Chondrocyte (in vitro differentiated cells): ENCODE results near the gene TBX3. TPM values are rescaled to one million over a fixed set of nuclear protein-coding genes. Genes with fewer than 3 reads are reported as not detected.

ENCODE experiments used
- DNase-seq: peaks from one replicate; pipeline ENCODE4 v3.0.0; 2021; ENCODE audit warnings: mixed read lengths, low spot score
- H3K27ac Mint-ChIP-seq: one replicate; pipeline ENCODE4 v1.8.0; 2021; ENCODE audit warnings: mild to moderate bottlenecking, moderate library complexity, mixed read lengths; ENCODE audit not compliant: unreplicated experiment
- H3K27me3 Mint-ChIP-seq: 2 replicates; pipeline ENCODE4 v1.8.0; 2021; ENCODE audit warnings: low read depth, mixed read lengths
- H3K36me3 Mint-ChIP-seq: 2 replicates; pipeline ENCODE4 v1.8.0; 2021; ENCODE audit warnings: low read depth, mixed read lengths
- H3K4me1 Mint-ChIP-seq: 2 replicates; pipeline ENCODE4 v1.8.0; 2021; ENCODE audit warnings: low read depth, mild to moderate bottlenecking, mixed read lengths
- H3K4me3 Mint-ChIP-seq: one replicate; pipeline ENCODE4 v1.8.0; 2021; ENCODE audit warnings: mild to moderate bottlenecking, moderate library complexity, mixed read lengths; ENCODE audit not compliant: unreplicated experiment
- H3K9me3 Mint-ChIP-seq: 2 replicates; pipeline ENCODE4 v1.8.0; 2021; ENCODE audit warnings: low read depth, mixed read lengths
- CTCF ChIP-seq: fragments of 200-600 bp; sonication (generic); IDR thresholded peaks from 2 replicates; pipeline ENCODE4 v1.5.0; 2021; ENCODE audit warnings: antibody characterized with exemption, mild to moderate bottlenecking, moderate library complexity
- total RNA-seq: library from RNA; stranded (reverse); gene quantifications from 3 replicates; pipeline ENCODE4 v1.2.1, GENCODE V29; 2021

The TBX3 gene
- total RNA-seq, 1 donor from 2014 or later = 2.5 TPM

GRCh38 chr12:114678718-114679117 lies 5.3 kb downstream of the TBX3 start:
- H3K9me3 Mint-ChIP-seq = no peaks in the 10 kb centered on the region
- H3K36me3 Mint-ChIP-seq = peaks cover 11% of the 10 kb centered on the region
- DNase-seq = no peak
- no peak overlapping the region for H3K4me3 Mint-ChIP-seq
- no peak for TF ChIP-seq CTCF
- peaks cover 27% of the 10 kb centered on the region for H3K4me1 Mint-ChIP-seq
- peaks cover 30% of the 10 kb centered on the region for H3K27me3 Mint-ChIP-seq
- no peak overlapping the region for H3K27ac Mint-ChIP-seq

GRCh38 chr12:114678028-114678427 lies 5.9 kb downstream of the TBX3 start:
- no peak for DNase-seq
- peaks cover 34% of the 10 kb centered on the region for H3K27me3 Mint-ChIP-seq
- H3K4me3 Mint-ChIP-seq = no peak overlapping the region
- TF ChIP-seq CTCF = no peak
- H3K9me3 Mint-ChIP-seq = no peaks in the 10 kb centered on the region
- H3K4me1 Mint-ChIP-seq = peaks cover 20% of the 10 kb centered on the region
- peaks cover 13% of the 10 kb centered on the region for H3K36me3 Mint-ChIP-seq
- H3K27ac Mint-ChIP-seq = no peak overlapping the region

GRCh38 chr12:114676142-114676741 lies 7.7 kb downstream of the TBX3 start:
- H3K9me3 Mint-ChIP-seq = no peaks in the 10 kb centered on the region
- peaks cover 13% of the 10 kb centered on the region for H3K36me3 Mint-ChIP-seq
- peaks cover 5% of the 10 kb centered on the region for H3K4me1 Mint-ChIP-seq
- H3K4me3 Mint-ChIP-seq = no peak overlapping the region
- peaks cover 47% of the 10 kb centered on the region for H3K27me3 Mint-ChIP-seq
- DNase-seq = no peak
- no peak overlapping the region for H3K27ac Mint-ChIP-seq
- TF ChIP-seq CTCF = no peak

- no peaks in the 10 kb centered on the region for H3K9me3 Mint-ChIP-seq
- no peak for TF ChIP-seq CTCF
- peaks cover 11% of the 10 kb centered on the region for H3K36me3 Mint-ChIP-seq
- H3K4me1 Mint-ChIP-seq = peaks cover 5% of the 10 kb centered on the region
- H3K4me3 Mint-ChIP-seq = no peak overlapping the region
- H3K27ac Mint-ChIP-seq = no peak overlapping the region
- no peak for DNase-seq
- H3K27me3 Mint-ChIP-seq = peaks cover 52% of the 10 kb centered on the region
Measured at GRCh38 chr12:114674251-114675047, 9.5 kb downstream of the TBX3 start.

GRCh38 chr12:114673901-114674250 lies 10.1 kb downstream of the TBX3 start:
- no peak overlapping the region for H3K4me3 Mint-ChIP-seq
- H3K4me1 Mint-ChIP-seq = peaks cover 5% of the 10 kb centered on the region
- no peak for TF ChIP-seq CTCF
- H3K9me3 Mint-ChIP-seq = no peaks in the 10 kb centered on the region
- H3K36me3 Mint-ChIP-seq = peaks cover 11% of the 10 kb centered on the region
- no peak overlapping the region for H3K27ac Mint-ChIP-seq
- DNase-seq = no peak
- peaks cover 55% of the 10 kb centered on the region for H3K27me3 Mint-ChIP-seq
